Measurements from ENCODE around the gene PIP4K2C.

The PIP4K2C gene

DNA sequence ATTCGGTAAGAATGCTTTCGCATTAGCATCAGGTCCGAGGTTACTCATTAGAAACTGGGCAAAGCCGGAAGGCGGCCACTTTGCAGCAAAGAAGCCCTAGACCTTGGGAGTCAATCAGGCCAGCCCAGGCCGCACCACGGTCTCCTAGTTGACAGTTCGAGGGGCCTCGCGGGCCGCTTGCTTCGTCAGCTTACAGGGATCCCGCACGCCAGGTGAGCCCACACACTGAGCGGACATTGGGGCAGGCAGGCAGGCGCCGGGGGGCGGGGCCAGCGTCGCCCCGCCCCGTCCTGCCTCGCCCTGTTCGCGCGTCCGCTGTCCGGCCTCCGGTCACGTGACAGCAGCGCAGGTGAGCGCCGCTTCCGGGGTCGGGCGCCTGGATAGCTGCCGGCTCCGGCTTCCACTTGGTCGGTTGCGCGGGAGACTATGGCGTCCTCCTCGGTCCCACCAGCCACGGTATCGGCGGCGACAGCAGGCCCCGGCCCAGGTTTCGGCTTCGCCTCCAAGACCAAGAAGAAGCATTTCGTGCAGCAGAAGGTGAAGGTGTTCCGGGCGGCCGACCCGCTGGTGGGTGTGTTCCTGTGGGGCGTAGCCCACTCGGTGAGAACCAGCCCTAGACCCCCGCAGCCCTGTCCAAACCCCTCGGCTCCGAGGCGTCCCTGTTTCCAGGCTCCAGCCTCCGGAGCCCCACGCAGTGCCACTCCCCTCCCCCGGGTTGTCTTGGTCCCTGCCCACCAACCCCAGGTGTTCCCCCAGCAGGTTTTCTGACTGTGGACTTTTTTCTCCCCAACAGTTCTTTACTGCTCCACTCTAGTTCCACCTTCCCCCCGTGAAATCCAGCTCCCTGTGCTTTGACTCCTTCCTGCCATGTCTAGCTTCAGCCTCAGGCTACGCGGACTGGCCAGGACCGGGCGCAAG lies at the start of gene PIP4K2C:
TSS of gene PIP4K2C (plus strand) at position 329 of the 918 bp plus-strand sequence. CDS start at position 427, 98 bp downstream.
- in situ Hi-C loops (cut with HindIII; ENCODE audit: low pct_unique_long_range_greater_than_20kb, low sequenced_read_pairs) = no loop called here
- no peak for TF ChIP-seq JUND (IDR thresholded peaks at IDR 0.05; ENCODE audit: low read depth)
- peak; percentile 92 to 93 for DNase-seq (ENCODE audit: low read depth in 1 of 2, low spot score in 1 of 2)

DNA sequence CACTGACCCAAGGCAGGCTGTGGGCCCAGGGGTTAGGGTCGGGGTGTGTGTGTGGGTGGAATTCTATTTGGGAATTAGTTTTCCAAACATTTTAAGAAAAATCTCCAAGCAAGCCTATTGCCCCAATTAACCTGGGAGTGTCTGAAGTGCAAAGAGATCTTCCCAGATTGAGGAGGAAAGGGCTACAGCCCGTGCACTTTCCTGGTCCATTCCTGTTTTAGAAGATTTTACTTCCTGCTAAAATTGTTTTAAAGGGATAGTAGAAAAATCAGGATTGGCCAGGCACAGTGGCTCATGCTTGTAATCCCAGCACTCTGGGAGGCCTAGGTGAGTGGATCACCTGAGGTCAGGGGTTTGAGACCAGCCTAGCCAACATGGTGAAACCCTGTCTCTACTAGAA lies 49.3 kb upstream of the PIP4K2C start:
- no peak for DNase-seq (ENCODE audit: low read depth in 1 of 2, low spot score in 1 of 2)
- in situ Hi-C loops (cut with HindIII; ENCODE audit: low pct_unique_long_range_greater_than_20kb, low sequenced_read_pairs) = no loop called here
- no peak for TF ChIP-seq JUND (IDR thresholded peaks at IDR 0.05; ENCODE audit: low read depth)

DNA sequence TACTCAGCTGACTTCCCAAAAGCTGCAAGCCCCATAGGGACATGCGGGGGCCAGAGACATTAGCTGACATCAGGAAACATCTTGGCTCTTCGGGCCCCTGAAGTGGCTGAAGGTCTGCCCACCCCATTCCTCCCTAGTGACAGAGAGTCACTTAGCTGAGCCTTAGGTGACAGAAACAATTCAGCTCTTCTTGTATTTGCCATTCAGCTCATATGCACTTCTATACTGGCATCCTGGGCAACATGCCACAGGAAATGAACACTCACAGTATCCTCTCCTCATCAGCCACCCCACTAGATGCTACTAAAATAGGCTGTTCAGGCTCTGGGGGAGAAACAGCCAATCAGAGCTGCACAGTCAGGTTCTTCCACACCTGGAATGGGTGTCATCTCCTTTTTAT lies 47.4 kb upstream of the PIP4K2C start:
- no peak for TF ChIP-seq JUND (IDR thresholded peaks at IDR 0.05; ENCODE audit: low read depth)
- in situ Hi-C loops (cut with HindIII; ENCODE audit: low pct_unique_long_range_greater_than_20kb, low sequenced_read_pairs) = no loop called here

DNA sequence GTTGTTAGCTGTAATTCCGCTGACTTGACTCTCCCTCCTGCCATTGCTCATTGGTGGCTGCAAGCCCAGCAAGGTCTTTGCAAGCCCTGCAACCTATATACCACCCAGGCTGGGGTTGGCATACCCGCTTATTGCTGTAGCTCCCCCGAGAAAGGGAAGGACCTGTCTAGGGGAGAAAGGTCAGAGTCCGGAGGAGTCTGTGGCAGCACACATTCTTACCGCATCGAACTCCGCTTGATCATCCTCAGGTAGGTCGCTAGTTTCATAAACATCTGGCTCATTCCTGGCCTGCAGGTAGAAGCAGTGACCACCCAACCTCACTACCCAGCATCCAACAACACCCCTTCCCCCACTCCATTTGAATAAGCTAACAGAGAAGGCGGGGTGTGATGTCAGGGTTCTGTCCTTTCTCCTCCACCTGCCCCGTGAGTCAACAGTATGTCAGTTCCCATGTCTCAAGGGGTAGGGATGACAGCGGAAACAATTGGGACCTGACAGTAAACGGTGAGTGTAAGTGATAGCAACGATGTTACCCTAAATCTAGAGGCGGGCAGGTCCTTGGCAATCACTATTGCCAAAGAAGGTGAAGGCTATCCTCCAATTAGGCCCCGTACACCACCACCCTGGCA lies 45.1 kb upstream of the PIP4K2C start:
- in situ Hi-C loops (cut with HindIII; ENCODE audit: low pct_unique_long_range_greater_than_20kb, low sequenced_read_pairs) = no loop called here
- no peak for TF ChIP-seq JUND (IDR thresholded peaks at IDR 0.05; ENCODE audit: low read depth)
- peak in 1 of 2 experiments; percentile 28 for DNase-seq (ENCODE audit: low read depth in 1 of 2, low spot score in 1 of 2)

More for the DNA sequence above, 47.4 kb upstream of the PIP4K2C start:
- DNase-seq (ENCODE audit: low read depth in 1 of 2, low spot score in 1 of 2) = no peak

DNA sequence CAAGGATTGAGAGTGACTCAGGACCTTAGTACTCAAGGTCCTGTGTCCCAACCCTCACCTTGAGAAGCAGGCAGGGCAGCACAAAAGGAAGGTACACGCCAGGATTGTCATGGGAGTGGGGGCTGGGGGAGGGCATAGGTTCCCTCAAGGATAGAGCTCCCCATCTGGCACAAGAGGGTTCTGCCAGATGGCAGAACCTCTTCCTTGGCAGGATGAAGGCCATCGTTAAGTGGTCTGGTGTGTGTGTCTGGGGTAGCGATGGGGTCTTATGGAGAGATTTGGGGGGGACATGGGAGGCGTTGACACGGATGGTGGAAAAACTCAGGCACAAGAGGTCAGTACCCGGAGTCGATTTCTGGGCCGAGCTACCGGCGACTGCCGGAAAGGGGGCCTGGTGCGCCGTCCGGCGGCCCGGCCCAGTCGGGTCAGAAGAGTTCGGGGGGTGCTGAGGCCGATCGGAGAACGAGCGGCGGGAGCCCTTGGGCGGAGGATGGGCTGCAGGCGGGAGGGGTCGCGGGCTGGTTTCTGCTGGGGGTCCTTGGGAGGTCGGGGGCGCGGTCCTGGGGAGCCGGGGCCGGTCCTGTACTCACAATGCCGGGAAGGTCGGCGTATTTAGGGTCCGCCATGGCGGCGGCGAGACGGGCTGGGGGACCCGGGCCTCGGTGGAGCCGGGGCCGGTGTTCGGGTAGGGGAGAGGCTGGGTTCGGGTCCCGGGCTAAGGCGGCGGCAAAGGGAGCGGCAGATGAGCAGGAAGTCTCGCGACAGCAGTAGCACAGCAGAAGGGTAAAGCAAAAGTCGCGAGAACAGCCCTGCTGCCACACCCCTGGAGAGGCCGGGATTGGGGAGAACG lies 44.3 kb upstream of the PIP4K2C start, which contains the start of gene DCTN2:
TSS of gene DCTN2 (minus strand) at position 755 of the 850 bp plus-strand sequence. CDS start at position 626, 129 bp downstream.
- peak; percentile 99 for DNase-seq (ENCODE audit: low read depth in 1 of 2, low spot score in 1 of 2)
- in situ Hi-C loops (cut with HindIII; ENCODE audit: low pct_unique_long_range_greater_than_20kb, low sequenced_read_pairs) = no loop called here
- no peak for TF ChIP-seq JUND (IDR thresholded peaks at IDR 0.05; ENCODE audit: low read depth)

DNA sequence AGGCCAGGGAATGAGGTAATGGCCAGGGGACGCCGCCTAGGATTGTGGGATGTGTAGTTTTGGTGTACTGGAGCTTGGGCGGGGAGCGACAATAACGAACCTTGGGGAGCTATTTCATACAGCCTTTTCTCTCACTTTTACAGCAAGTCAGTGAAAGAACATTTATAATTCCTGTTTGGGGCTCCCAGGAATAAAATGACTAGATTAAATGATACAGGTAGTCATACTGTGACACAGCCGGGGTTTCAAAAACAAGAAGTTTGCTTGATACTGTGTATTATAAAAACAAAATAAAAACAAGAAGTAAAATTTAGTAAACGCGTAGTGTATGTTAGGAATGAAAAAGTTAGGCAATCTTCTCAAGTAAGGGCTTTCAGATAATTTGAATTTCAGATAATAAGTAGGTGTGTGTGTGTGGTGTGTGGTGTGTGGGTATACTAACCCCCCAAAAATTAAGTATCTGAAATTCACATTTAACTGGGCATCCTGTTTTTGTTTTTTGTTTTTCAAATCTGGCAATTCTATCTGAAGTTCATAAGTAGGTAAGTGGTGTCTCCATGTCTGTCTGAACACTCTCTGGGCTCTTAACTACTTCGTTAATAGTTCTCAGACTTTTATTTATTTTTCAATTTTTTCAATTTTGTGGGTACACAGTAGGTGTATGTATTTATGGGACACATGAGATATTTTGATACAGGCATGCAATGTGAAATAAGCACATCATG lies 43.5 kb upstream of the PIP4K2C start:
- in situ Hi-C loops (cut with HindIII; ENCODE audit: low pct_unique_long_range_greater_than_20kb, low sequenced_read_pairs) = no loop called here
- no peak for TF ChIP-seq JUND (IDR thresholded peaks at IDR 0.05; ENCODE audit: low read depth)
- DNase-seq (ENCODE audit: low read depth in 1 of 2, low spot score in 1 of 2) = no peak

DNA sequence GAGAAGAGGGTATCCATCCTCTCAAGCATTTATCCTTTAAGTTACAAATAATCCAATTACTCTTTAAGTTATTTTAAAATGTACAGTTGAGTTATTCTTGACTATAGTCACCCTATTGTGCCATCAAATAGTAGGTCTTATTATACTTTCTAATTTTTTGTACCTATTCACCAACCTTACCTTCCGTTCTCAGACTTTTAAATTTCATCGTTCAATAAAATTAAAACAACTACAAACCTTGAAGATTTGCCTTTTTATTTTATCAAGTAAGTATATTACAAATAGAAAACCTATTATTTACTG lies 43.0 kb upstream of the PIP4K2C start:
- no peak for DNase-seq (ENCODE audit: low read depth in 1 of 2, low spot score in 1 of 2)
- in situ Hi-C loops (cut with HindIII; ENCODE audit: low pct_unique_long_range_greater_than_20kb, low sequenced_read_pairs) = no loop called here
- no peak for TF ChIP-seq JUND (IDR thresholded peaks at IDR 0.05; ENCODE audit: low read depth)

DNA sequence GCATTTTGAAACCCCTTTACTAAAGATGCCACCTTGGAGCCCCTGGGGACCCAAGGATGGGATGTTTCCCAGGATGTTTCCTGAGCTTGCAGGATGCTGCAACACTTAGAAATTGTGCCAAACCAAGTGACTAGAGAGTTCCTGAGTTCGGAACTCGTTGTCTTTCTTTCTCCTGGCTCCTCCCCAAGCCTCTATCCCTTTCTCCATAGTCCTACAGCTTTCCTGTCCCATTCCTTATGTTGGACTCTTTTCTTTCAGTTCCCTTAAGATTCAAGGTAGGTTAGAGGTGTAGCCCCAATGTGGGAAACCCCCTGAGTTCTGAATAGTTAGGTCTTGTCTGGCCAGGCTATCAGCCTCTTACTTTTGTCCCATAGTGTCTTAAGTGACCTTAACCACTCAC lies 42.5 kb upstream of the PIP4K2C start:
- in situ Hi-C loops (cut with HindIII; ENCODE audit: low pct_unique_long_range_greater_than_20kb, low sequenced_read_pairs) = no loop called here
- no peak for TF ChIP-seq JUND (IDR thresholded peaks at IDR 0.05; ENCODE audit: low read depth)
- DNase-seq (ENCODE audit: low read depth in 1 of 2, low spot score in 1 of 2) = no peak

DNA sequence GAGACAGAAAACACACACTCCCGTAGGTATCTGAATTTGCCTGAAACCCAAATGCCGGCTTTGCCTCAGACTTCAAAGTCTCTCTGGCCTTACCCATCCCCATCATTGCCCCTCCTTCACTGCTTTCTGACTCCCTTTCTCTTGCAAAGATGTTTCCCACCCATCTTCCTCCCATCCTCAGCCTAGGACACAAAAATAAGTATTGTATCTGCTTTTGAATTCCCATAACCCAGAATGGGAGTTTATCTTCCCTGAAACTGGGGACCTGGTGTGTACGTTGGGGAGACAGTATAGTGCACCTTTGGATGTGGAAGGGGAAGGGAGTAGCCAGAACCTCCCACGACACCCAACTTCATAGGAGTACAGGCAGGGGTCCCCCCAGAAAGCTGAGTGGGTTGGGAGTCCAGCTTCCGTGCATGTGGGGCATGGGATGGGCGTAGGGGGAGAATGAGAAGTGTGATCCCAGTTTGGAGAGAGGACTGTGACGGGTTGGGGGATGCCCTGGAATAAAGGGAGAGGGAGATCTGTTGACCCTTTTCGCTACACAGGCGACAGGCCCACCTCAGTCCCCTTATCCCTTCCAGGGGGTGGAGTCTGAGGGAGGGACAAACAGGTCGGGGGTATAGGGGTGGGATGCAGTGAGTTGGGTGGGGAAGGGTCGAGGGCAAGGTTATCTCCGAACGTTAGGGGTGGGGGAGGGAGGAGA lies 41.6 kb upstream of the PIP4K2C start:
- no peak for TF ChIP-seq JUND (IDR thresholded peaks at IDR 0.05; ENCODE audit: low read depth)
- in situ Hi-C loops (cut with HindIII; ENCODE audit: low pct_unique_long_range_greater_than_20kb, low sequenced_read_pairs) = no loop called here
- no peak for DNase-seq (ENCODE audit: low read depth in 1 of 2, low spot score in 1 of 2)

DNA sequence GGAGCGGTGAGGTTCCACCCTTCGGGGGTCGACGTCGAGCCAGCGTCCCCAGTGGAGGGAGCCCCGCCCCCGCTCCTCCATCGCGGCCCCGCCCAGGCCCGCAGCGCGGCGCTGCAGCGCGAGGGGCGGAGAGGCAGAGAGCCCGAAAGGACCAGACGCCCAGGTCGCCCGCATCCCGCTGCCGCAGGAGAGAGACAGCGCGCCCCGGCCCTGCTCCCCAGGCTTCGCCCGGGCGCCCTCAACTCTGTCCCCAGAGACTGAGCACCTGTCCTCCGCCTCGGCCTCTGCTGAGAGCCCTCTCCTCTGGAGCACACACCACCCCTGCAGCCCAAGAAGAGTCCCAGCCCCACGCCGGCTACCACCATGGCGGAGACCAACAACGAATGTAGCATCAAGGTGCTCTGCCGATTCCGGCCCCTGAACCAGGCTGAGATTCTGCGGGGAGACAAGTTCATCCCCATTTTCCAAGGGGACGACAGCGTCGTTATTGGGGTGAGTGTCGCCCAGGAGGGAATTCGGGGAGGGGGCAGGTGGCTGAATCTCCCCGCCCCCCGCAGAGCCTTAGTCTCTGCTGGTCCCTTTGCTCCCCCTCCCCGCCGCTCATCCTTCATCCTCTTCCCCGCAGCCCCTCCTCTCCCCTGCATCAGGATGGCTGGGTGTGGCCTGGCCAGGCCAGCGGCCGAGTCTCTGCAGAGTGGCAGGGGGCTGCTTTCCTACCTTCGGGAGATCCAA lies 40.9 kb upstream of the PIP4K2C start, which contains the start of gene KIF5A:
TSS of gene KIF5A (plus strand) at position 136 of the 732 bp plus-strand sequence. CDS start at position 364, 228 bp downstream.
- DNase-seq (ENCODE audit: low read depth in 1 of 2, low spot score in 1 of 2) = peak in 1 of 2 experiments; percentile 33
- TF ChIP-seq JUND (IDR thresholded peaks at IDR 0.05; ENCODE audit: low read depth) = no peak
- in situ Hi-C loops (cut with HindIII; ENCODE audit: low pct_unique_long_range_greater_than_20kb, low sequenced_read_pairs) = no loop called here
